Measurements from ENCODE around the gene CAPZA3.

DNA sequence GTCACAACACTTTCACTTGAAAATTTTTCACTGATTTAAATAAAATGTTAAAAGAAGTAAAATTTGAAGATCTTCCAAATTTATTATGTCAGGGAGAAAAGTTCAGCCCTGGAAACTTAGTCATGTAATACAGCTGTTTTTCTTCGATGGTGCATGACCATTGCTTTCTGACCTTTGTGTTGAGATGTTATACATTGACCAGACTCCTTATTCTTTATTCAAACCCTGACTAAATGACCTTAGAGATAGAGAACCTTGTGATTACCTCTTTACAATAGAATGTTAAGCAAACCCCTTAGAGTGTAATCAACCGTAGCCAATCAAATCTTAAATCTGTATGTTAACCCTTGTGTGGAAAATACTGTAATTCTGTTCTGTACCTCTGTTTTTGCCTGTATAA lies 34.6 kb upstream of the CAPZA3 start:
- no peak for TF ChIP-seq POLR2AphosphoS5 (IDR thresholded peaks at IDR 0.05)
- TF ChIP-seq, protein P1, sequence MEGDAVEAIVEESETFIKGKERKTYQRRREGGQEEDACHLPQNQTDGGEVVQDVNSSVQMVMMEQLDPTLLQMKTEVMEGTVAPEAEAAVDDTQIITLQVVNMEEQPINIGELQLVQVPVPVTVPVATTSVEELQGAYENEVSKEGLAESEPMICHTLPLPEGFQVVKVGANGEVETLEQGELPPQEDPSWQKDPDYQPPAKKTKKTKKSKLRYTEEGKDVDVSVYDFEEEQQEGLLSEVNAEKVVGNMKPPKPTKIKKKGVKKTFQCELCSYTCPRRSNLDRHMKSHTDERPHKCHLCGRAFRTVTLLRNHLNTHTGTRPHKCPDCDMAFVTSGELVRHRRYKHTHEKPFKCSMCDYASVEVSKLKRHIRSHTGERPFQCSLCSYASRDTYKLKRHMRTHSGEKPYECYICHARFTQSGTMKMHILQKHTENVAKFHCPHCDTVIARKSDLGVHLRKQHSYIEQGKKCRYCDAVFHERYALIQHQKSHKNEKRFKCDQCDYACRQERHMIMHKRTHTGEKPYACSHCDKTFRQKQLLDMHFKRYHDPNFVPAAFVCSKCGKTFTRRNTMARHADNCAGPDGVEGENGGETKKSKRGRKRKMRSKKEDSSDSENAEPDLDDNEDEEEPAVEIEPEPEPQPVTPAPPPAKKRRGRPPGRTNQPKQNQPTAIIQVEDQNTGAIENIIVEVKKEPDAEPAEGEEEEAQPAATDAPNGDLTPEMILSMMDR (IDR thresholded peaks at IDR 0.05), result no peak
- no peak for TF ChIP-seq EP300 (IDR thresholded peaks at IDR 0.05)
- TF ChIP-seq POLR2A (IDR thresholded peaks at IDR 0.05), result no peak
